ENCODE data around the gene SEMA5A.

The SEMA5A gene

GRCh38 chr5:9519537-9519936 lies 26.3 kb downstream of the SEMA5A start:
- TF ChIP-seq TAF1 (IDR thresholded peaks at IDR 0.05; ENCODE audit: borderline replicate concordance, insufficient read depth, low read length) (no peak), POLR2AphosphoS5 (IDR thresholded peaks at IDR 0.05; ENCODE audit: low read depth, low read length) (no peak), SIN3A (IDR thresholded peaks at IDR 0.05; ENCODE audit: borderline replicate concordance, insufficient read depth, low read length) (no peak), FOXP2 (optimal IDR thresholded peaks at IDR 0.05; ENCODE audit: borderline replicate concordance, extremely low read depth, extremely low read length, insufficient read depth) (no peak)
- TF ChIP-seq, protein P1, sequence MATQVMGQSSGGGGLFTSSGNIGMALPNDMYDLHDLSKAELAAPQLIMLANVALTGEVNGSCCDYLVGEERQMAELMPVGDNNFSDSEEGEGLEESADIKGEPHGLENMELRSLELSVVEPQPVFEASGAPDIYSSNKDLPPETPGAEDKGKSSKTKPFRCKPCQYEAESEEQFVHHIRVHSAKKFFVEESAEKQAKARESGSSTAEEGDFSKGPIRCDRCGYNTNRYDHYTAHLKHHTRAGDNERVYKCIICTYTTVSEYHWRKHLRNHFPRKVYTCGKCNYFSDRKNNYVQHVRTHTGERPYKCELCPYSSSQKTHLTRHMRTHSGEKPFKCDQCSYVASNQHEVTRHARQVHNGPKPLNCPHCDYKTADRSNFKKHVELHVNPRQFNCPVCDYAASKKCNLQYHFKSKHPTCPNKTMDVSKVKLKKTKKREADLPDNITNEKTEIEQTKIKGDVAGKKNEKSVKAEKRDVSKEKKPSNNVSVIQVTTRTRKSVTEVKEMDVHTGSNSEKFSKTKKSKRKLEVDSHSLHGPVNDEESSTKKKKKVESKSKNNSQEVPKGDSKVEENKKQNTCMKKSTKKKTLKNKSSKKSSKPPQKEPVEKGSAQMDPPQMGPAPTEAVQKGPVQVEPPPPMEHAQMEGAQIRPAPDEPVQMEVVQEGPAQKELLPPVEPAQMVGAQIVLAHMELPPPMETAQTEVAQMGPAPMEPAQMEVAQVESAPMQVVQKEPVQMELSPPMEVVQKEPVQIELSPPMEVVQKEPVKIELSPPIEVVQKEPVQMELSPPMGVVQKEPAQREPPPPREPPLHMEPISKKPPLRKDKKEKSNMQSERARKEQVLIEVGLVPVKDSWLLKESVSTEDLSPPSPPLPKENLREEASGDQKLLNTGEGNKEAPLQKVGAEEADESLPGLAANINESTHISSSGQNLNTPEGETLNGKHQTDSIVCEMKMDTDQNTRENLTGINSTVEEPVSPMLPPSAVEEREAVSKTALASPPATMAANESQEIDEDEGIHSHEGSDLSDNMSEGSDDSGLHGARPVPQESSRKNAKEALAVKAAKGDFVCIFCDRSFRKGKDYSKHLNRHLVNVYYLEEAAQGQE (IDR thresholded peaks at IDR 0.05; ENCODE audit: insufficient read depth in 1 of 2, low read depth in 2 of 2, low read length in 2 of 2): no peak

GRCh38 chr5:9516591-9516990 lies 29.3 kb downstream of the SEMA5A start:
- TF ChIP-seq FOXP2 (optimal IDR thresholded peaks at IDR 0.05; ENCODE audit: borderline replicate concordance, extremely low read depth, extremely low read length, insufficient read depth): no peak
- TF ChIP-seq SIN3A (IDR thresholded peaks at IDR 0.05; ENCODE audit: borderline replicate concordance, insufficient read depth, low read length): no peak
- TF ChIP-seq, protein P1 (IDR thresholded peaks at IDR 0.05; ENCODE audit: insufficient read depth in 1 of 2, low read depth in 2 of 2, low read length in 2 of 2): no peak
- TF ChIP-seq TAF1 (IDR thresholded peaks at IDR 0.05; ENCODE audit: borderline replicate concordance, insufficient read depth, low read length): no peak
- TF ChIP-seq POLR2AphosphoS5 (IDR thresholded peaks at IDR 0.05; ENCODE audit: low read depth, low read length): no peak

DNA sequence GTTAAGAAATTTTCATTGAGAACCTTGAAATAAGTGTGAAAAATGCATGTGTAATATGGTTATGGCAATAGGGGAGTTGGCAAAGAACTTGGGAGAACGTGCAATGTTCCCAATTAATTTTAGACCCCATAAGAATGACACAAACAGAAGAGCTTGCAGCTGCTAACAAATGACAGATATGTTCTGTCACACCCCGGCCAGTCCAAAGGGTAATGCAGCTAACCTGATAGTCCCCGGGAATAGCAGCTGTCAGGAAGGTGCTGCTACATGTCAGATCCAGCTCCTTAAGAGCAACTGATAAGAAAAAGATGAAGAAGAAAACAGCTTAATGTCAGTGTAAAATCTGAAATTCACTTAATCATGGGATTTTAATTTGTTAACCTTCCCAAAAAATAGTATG lies 30.4 kb downstream of the SEMA5A start:
- no peak for TF ChIP-seq POLR2AphosphoS5 (IDR thresholded peaks at IDR 0.05; ENCODE audit: low read depth, low read length)
- TF ChIP-seq, protein P1 (IDR thresholded peaks at IDR 0.05; ENCODE audit: insufficient read depth in 1 of 2, low read depth in 2 of 2, low read length in 2 of 2): no peak
- TF ChIP-seq TAF1 (IDR thresholded peaks at IDR 0.05; ENCODE audit: borderline replicate concordance, insufficient read depth, low read length): no peak
- TF ChIP-seq SIN3A (IDR thresholded peaks at IDR 0.05; ENCODE audit: borderline replicate concordance, insufficient read depth, low read length): no peak
- no peak for TF ChIP-seq FOXP2 (optimal IDR thresholded peaks at IDR 0.05; ENCODE audit: borderline replicate concordance, extremely low read depth, extremely low read length, insufficient read depth)

- TF ChIP-seq SIN3A (IDR thresholded peaks at IDR 0.05; ENCODE audit: borderline replicate concordance, insufficient read depth, low read length): no peak
- no peak for TF ChIP-seq FOXP2 (optimal IDR thresholded peaks at IDR 0.05; ENCODE audit: borderline replicate concordance, extremely low read depth, extremely low read length, insufficient read depth)
- no peak for TF ChIP-seq TAF1 (IDR thresholded peaks at IDR 0.05; ENCODE audit: borderline replicate concordance, insufficient read depth, low read length)
- no peak for TF ChIP-seq POLR2AphosphoS5 (IDR thresholded peaks at IDR 0.05; ENCODE audit: low read depth, low read length)
- TF ChIP-seq, protein P1 (IDR thresholded peaks at IDR 0.05; ENCODE audit: insufficient read depth in 1 of 2, low read depth in 2 of 2, low read length in 2 of 2): no peak
Measured at GRCh38 chr5:9514968-9515367, 30.9 kb downstream of the SEMA5A start.

DNA sequence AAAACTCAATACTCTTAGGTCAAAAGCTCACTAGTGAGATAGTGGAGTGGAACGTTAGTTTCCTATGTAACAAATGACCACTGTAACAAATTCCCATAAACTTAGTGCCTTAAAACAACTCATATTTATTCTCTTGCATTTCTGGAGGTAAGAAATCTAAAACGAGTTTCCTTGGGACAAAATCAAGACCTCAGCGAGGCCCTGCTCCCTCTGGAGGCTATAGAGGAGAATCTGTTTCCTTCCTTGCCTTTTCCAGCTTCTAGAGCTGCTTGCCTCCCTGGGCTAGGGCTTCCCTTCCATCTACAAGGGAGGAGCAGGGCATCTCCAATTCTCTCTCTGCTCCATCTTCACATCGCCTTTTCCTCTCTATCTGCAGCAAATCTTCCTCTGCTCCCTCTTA lies 32.0 kb downstream of the SEMA5A start:
- TF ChIP-seq POLR2AphosphoS5 (IDR thresholded peaks at IDR 0.05; ENCODE audit: low read depth, low read length): no peak
- TF ChIP-seq TAF1 (IDR thresholded peaks at IDR 0.05; ENCODE audit: borderline replicate concordance, insufficient read depth, low read length): no peak
- TF ChIP-seq, protein P1 (IDR thresholded peaks at IDR 0.05; ENCODE audit: insufficient read depth in 1 of 2, low read depth in 2 of 2, low read length in 2 of 2): no peak
- no peak for TF ChIP-seq FOXP2 (optimal IDR thresholded peaks at IDR 0.05; ENCODE audit: borderline replicate concordance, extremely low read depth, extremely low read length, insufficient read depth)
- no peak for TF ChIP-seq SIN3A (IDR thresholded peaks at IDR 0.05; ENCODE audit: borderline replicate concordance, insufficient read depth, low read length)
